ENCODE measurements around the gene HS3ST3A1.

HS3ST3A1 gene

GRCh38 chr17:13619462-13619861 is 17.7 kb upstream of the HS3ST3A1 start:
- no peak overlapping the region for H3K27ac Mint-ChIP-seq
- no peaks in the 10 kb centered on the region for H3K36me3 Mint-ChIP-seq (ENCODE audit: low read depth)
- H3K4me3 Mint-ChIP-seq: no peak overlapping the region
- H3K4me1 Mint-ChIP-seq (ENCODE audit: low read depth): peaks cover 1% of the 10 kb centered on the region
- no peak for DNase-seq (ENCODE audit: low spot score)
- no peaks in the 10 kb centered on the region for H3K9me3 Mint-ChIP-seq
- peaks cover 9% of the 10 kb centered on the region for H3K27me3 Mint-ChIP-seq (ENCODE audit: low read depth)

- H3K36me3 Mint-ChIP-seq (ENCODE audit: low read depth): no peaks in the 10 kb centered on the region
- H3K9me3 Mint-ChIP-seq: no peaks in the 10 kb centered on the region
- H3K27me3 Mint-ChIP-seq (ENCODE audit: low read depth): peaks cover 12% of the 10 kb centered on the region
- DNase-seq (ENCODE audit: low spot score): no peak
- H3K27ac Mint-ChIP-seq: no peak overlapping the region
- H3K4me3 Mint-ChIP-seq: no peak overlapping the region
- peaks cover 1% of the 10 kb centered on the region for H3K4me1 Mint-ChIP-seq (ENCODE audit: low read depth)
These were observed 14.3 kb upstream of the HS3ST3A1 start for GRCh38 chr17:13616031-13616430.

DNA sequence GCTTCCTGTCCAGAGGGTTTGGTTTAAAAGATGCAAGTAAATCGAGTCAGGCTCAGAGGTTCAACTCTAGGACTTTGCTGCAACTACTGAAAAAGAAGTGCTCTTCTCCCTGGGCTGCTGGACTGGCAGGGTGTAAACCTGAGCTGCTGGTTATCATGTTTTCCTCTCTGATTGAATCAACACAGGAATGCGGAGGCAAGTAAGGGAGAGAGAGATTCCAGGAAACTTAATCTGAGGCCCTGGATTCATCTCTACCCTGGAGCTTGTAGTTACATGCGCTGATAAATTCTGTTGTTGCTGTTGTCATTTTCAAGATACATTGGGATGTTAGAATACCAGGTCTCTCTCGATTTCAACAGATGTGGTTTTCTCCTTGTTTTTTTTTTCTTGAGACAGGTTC is 8.2 kb upstream of the HS3ST3A1 start:
- peaks cover 11% of the 10 kb centered on the region for H3K27me3 Mint-ChIP-seq (ENCODE audit: low read depth)
- no peak overlapping the region for H3K27ac Mint-ChIP-seq

DNA sequence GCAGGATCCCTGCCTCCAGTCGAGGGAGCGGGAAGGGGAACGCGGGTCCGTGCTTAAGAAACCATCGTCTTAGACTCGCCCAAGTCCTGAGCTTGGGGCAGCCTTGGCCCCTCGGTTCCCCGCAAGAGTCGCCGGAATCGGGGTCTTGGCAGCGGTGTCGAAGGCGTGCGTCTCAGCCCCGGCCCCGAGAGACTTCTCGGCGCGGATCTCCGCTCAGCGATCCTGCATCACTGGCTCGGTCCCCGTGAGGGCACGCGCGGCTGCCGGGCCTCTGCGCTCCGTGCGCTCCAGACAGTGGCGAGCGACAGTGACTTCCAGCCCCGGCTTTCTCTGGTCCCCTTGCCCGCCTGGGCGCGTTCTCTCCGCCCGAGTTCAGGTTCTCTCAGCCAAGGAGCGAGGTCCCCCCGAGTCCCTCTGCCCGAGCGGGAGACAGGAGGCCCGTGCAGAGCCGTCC is 380 bp downstream of the HS3ST3A1 start:
- peaks cover 3% of the 10 kb centered on the region for H3K36me3 Mint-ChIP-seq (ENCODE audit: low read depth)
- no peak overlapping the region for H3K27ac Mint-ChIP-seq
- H3K4me1 Mint-ChIP-seq (ENCODE audit: low read depth): peaks cover 6% of the 10 kb centered on the region
- H3K27me3 Mint-ChIP-seq (ENCODE audit: low read depth): peaks cover 65% of the 10 kb centered on the region
- no peaks in the 10 kb centered on the region for H3K9me3 Mint-ChIP-seq
- no peak for DNase-seq (ENCODE audit: low spot score)
- peak overlapping the region; percentile 22 for H3K4me3 Mint-ChIP-seq

More for the DNA sequence above, 8.2 kb upstream of the HS3ST3A1 start:
- H3K4me3 Mint-ChIP-seq: no peak overlapping the region
- no peak for DNase-seq (ENCODE audit: low spot score)
- no peaks in the 10 kb centered on the region for H3K9me3 Mint-ChIP-seq
- H3K4me1 Mint-ChIP-seq (ENCODE audit: low read depth): no peaks in the 10 kb centered on the region
- no peaks in the 10 kb centered on the region for H3K36me3 Mint-ChIP-seq (ENCODE audit: low read depth)

DNA sequence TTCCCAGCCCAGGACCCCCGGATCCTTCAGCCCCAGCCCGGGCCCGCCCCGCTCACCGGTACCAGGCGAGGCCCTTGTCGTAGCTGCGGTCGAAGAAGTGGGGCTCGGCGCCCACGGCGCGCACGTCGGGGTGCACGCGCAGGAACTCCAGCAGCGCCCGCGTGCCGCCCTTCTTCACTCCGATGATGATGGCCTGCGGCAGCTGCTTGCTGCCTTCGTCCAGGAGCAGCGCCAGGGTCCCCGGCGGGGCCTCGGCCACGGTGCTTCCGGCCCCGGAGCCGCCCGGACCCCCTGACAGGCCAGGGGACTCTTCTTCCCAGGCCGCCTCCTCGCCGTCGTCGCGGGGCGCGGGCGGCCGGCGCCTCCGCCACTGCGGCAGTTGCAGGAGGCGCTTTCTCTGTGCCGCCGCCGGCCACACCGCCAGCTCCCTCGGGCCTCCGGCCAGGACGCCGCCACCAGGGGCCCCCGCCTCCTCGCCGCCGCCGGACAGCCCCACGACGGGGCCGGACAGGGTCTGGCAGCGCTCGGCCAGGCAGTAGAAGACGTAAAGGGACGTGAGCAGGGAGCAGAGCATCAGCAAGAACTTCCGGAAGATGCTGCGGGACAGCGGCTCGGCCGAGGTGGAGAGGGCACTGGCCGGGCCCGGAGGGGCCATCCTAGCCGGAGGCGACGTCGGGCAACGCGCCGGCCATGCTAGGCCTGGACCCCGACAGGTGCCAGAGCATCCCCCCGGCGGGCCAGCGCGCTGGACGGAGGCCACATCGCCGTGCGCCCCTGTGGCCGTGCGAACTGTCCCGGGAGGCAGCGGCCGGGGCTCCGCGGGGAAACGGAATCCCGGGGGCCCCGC is 1.0 kb downstream of the HS3ST3A1 start:
- Mint-ChIP-seq H3K9me3 (no peaks in the 10 kb centered on the region), H3K27ac (no peak overlapping the region), H3K36me3 (ENCODE audit: low read depth) (peaks cover 3% of the 10 kb centered on the region), H3K4me1 (ENCODE audit: low read depth) (peaks cover 6% of the 10 kb centered on the region), H3K4me3 (no peak overlapping the region), H3K27me3 (ENCODE audit: low read depth) (peaks cover 70% of the 10 kb centered on the region)
- DNase-seq (ENCODE audit: low spot score): no peak

- Mint-ChIP-seq H3K4me3 (peak overlapping the region; percentile 25), H3K9me3 (no peaks in the 10 kb centered on the region), H3K27ac (no peak overlapping the region), H3K27me3 (ENCODE audit: low read depth) (peaks cover 76% of the 10 kb centered on the region), H3K4me1 (ENCODE audit: low read depth) (peaks cover 8% of the 10 kb centered on the region), H3K36me3 (ENCODE audit: low read depth) (peaks cover 3% of the 10 kb centered on the region)
- no peak for DNase-seq (ENCODE audit: low spot score)
These were observed 1.9 kb downstream of the HS3ST3A1 start for GRCh38 chr17:13599864-13600263.

DNA sequence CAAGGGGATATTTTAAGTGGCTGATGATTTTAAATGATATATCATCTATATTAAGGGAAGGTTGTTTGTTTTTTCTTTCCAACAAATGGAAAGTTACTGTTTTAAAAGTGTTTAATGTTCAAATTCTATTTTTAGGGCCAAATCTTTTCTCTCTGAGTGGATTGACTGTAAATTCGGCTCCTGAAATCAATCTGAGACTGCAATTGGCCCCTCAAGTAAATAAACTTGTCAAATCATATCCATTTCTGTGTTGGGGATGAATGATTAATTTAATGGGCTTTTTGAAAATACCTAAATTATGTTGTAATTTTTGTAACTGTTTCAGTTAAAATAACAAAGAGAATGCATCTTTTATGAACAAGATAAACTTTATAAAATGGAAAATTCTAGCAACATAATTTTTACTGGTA is 2.6 kb downstream of the HS3ST3A1 start:
- Mint-ChIP-seq H3K4me3 (no peak overlapping the region), H3K27me3 (ENCODE audit: low read depth) (peaks cover 74% of the 10 kb centered on the region), H3K36me3 (ENCODE audit: low read depth) (peaks cover 3% of the 10 kb centered on the region), H3K9me3 (no peaks in the 10 kb centered on the region), H3K4me1 (ENCODE audit: low read depth) (peaks cover 9% of the 10 kb centered on the region), H3K27ac (no peak overlapping the region)
- no peak for DNase-seq (ENCODE audit: low spot score)

- H3K4me1 Mint-ChIP-seq (ENCODE audit: low read depth): peaks cover 9% of the 10 kb centered on the region
- H3K27me3 Mint-ChIP-seq (ENCODE audit: low read depth): peaks cover 68% of the 10 kb centered on the region
- no peaks in the 10 kb centered on the region for H3K9me3 Mint-ChIP-seq
- H3K36me3 Mint-ChIP-seq (ENCODE audit: low read depth): peaks cover 3% of the 10 kb centered on the region
- no peak overlapping the region for H3K27ac Mint-ChIP-seq
- no peak overlapping the region for H3K4me3 Mint-ChIP-seq
- no peak for DNase-seq (ENCODE audit: low spot score)
These were observed 3.2 kb downstream of the HS3ST3A1 start for GRCh38 chr17:13598353-13599167.

GRCh38 chr17:13597723-13598347 is 3.9 kb downstream of the HS3ST3A1 start:
- Mint-ChIP-seq H3K9me3 (no peaks in the 10 kb centered on the region), H3K27me3 (ENCODE audit: low read depth) (peaks cover 63% of the 10 kb centered on the region), H3K27ac (no peak overlapping the region), H3K4me1 (ENCODE audit: low read depth) (peaks cover 9% of the 10 kb centered on the region), H3K36me3 (ENCODE audit: low read depth) (peaks cover 3% of the 10 kb centered on the region), H3K4me3 (no peak overlapping the region)
- peak; percentile 17 for DNase-seq (ENCODE audit: low spot score)

DNA sequence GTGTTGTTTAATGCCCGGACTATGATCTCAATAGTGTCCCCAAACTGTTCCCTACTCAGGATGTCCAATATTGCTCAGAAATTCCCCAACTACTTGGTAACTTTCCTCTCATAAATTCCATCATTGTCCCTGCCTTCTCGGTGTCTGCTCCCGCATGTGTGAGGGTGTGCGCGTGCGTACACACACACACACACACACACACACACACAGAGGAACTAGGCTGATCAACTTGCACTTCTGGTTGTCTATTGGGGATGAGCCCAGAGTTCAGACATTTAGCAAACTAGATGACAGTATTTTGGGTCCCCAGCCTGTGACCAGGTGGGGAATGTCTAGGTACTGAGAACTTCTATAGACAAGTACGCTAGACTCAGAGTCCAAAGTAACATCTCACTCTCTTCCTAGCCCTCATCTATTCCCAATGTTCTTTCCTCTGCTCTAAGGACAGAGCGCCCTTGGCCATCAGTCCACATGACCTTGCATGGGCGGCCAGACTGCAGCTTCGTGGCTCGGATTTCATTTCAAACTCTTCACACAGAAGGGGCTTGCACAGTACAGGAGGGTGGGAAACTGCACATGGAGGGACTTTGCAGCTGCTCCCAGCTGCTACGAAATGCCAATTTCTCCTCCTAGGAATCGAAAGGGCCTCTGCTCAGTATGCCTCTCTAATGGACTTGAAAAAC is 5.3 kb downstream of the HS3ST3A1 start:
- H3K27ac Mint-ChIP-seq: no peak overlapping the region
- H3K27me3 Mint-ChIP-seq (ENCODE audit: low read depth): peaks cover 54% of the 10 kb centered on the region
- H3K36me3 Mint-ChIP-seq (ENCODE audit: low read depth): peaks cover 2% of the 10 kb centered on the region
- peaks cover 5% of the 10 kb centered on the region for H3K4me1 Mint-ChIP-seq (ENCODE audit: low read depth)
- H3K9me3 Mint-ChIP-seq: no peaks in the 10 kb centered on the region
- no peak for DNase-seq (ENCODE audit: low spot score)
- H3K4me3 Mint-ChIP-seq: no peak overlapping the region

DNA sequence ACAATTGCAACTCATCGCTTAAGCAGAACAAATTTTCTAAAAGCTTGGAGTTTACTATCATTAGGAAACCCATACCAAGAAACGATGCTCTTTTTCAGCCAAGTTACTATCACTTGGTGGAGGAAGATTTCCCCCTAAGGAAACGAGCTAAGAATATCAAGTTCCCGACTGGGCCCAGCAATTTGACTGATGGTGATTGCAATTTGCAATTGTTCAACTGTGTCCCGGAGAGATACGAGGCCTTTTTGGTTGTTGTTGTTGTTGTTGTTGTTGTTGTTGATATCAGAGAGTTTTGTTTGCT is 6.2 kb downstream of the HS3ST3A1 start:
- DNase-seq (ENCODE audit: low spot score): no peak
- Mint-ChIP-seq H3K4me1 (ENCODE audit: low read depth) (peaks cover 5% of the 10 kb centered on the region), H3K4me3 (no peak overlapping the region), H3K27me3 (ENCODE audit: low read depth) (peaks cover 54% of the 10 kb centered on the region), H3K9me3 (no peaks in the 10 kb centered on the region), H3K27ac (no peak overlapping the region), H3K36me3 (ENCODE audit: low read depth) (peaks cover 2% of the 10 kb centered on the region)

- Mint-ChIP-seq H3K4me3 (no peak overlapping the region), H3K27ac (no peak overlapping the region), H3K36me3 (ENCODE audit: low read depth) (peaks cover under 1% of the 10 kb centered on the region), H3K4me1 (ENCODE audit: low read depth) (peaks cover 5% of the 10 kb centered on the region), H3K9me3 (no peaks in the 10 kb centered on the region), H3K27me3 (ENCODE audit: low read depth) (peaks cover 52% of the 10 kb centered on the region)
- DNase-seq (ENCODE audit: low spot score): peak; percentile 65
These were observed 6.7 kb downstream of the HS3ST3A1 start for GRCh38 chr17:13594762-13595598.

DNA sequence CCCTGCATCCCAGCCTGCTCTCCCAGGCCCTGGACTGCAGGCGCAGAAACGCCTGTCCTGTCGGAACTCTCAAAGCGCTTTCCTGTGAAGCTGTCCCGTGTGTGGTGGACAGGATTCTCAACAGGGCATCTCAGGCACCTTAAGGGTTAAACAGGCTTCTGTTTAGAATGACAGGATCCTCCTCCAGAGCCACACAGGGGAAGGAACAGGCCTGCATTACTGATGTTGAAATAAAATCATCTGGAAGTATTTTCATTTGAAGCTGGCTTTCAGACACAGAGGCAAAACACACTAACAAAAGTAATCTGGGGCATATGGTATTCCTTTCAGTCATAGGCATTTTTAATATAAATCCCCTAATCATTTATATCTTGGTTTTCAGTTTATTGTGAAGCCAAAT is 7.4 kb downstream of the HS3ST3A1 start:
- H3K36me3 Mint-ChIP-seq (ENCODE audit: low read depth): no peaks in the 10 kb centered on the region
- peaks cover 5% of the 10 kb centered on the region for H3K4me1 Mint-ChIP-seq (ENCODE audit: low read depth)
- no peak for DNase-seq (ENCODE audit: low spot score)
- no peak overlapping the region for H3K4me3 Mint-ChIP-seq
- no peaks in the 10 kb centered on the region for H3K9me3 Mint-ChIP-seq
- H3K27me3 Mint-ChIP-seq (ENCODE audit: low read depth): peaks cover 50% of the 10 kb centered on the region
- no peak overlapping the region for H3K27ac Mint-ChIP-seq

All from T-helper 2 cell treated with Interferon-gamma antibody and Interleukin-4, amounts not matched to agents 5 μg/mL and 100 μg/mL, for 36 hours (primary cell).